ENCODE results near the gene UFD1.

UFD1 gene

DNA sequence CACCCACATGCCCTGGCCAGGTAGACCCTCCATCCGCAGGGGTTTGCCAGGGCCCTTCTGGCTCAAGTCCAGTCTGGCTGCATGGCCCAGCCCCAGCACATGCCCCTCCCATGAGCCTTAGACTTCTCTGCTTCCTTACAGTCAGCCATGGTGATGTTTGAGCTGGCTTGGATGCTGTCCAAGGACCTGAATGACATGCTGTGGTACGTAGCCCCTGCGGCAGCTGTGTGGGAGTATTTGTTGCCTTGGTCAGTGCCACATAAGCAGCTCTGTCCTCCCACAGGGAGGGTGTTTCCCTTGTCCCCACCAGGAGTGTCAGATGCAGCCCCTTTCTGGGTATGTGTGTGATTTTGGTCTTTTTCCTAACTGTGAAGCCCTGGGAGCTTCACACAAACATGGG is 18.3 kb upstream of the UFD1 start:
- in situ Hi-C loops (cut with HindIII; ENCODE audit: low sequenced_read_pairs), result no loop called here

DNA sequence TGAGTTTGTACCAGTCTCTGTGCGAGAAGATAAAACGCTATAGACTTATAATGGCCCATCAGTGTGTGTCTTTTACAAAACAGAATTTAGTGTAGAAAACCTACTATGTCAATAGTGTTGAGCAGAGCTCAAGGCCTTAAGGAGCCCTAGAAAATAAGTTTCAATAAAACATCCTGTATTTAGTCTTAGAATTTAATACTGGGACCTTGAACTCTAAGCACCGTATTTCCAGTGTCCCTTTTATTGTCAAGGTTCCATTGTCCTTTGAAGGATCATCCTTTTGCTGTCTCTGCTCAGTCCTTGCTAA is 17.3 kb upstream of the UFD1 start:
- in situ Hi-C loops (cut with HindIII; ENCODE audit: low sequenced_read_pairs), result no loop called here

DNA sequence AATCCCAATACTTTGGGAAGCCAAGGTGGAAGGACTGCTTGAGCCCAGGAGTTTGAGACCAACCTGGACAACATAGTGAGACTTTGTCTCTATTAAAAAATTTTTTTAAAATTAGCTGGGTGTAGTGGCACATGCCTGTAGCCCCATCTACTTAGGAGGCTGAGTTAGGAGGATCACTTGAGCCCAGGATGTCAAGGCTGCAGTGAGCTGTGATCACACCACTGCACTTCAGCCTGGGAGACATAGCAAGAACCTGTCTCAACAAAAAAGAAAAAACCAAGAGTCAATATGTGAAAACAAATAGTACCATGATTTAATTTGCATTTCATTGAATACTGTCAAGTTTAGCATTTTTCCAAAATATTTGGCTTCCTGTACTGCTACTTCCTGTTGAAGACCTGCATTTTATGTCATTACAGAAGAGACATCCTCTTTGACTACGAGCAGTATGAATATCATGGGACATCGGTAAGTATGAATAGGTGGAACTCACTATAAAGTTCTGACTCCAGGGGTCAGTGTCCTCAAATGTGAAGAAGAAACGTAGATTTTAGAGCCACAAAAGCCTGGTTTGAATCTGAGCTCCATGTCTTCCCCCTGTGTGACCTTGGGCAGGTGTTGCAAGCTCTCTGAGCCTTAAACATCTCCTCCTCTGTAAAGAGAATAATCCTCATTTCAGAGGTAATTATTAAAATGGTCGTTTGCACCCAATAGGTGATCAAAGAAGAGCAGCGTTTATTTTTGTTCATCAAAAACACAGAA is 16.8 kb upstream of the UFD1 start:
- in situ Hi-C loops (cut with HindIII; ENCODE audit: low sequenced_read_pairs), result no loop called here

DNA sequence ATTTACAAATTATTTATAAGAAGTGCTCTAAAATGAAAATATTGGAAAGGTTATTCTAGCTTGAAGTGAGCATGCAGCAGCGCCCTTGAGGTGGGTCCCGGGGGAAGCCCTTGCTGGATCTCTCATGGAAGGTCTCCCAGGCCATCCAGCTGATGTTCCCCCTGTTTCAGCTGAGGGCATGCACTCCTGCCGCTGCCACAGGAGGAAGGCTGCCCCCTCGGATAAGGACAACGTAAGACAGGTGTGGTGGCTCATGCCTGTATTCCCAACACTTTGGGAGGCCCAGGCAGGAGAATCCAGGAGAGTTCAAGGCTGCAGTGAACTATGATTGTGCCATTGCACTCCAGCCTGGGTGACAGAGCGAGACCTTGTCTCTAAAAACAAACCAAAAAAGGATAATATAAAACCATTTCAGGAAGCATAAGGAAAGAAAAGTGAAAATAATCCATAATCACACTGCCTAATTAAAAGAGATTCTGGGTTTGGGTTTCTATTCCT is 15.7 kb upstream of the UFD1 start:
- in situ Hi-C loops (cut with HindIII; ENCODE audit: low sequenced_read_pairs), result no loop called here

DNA sequence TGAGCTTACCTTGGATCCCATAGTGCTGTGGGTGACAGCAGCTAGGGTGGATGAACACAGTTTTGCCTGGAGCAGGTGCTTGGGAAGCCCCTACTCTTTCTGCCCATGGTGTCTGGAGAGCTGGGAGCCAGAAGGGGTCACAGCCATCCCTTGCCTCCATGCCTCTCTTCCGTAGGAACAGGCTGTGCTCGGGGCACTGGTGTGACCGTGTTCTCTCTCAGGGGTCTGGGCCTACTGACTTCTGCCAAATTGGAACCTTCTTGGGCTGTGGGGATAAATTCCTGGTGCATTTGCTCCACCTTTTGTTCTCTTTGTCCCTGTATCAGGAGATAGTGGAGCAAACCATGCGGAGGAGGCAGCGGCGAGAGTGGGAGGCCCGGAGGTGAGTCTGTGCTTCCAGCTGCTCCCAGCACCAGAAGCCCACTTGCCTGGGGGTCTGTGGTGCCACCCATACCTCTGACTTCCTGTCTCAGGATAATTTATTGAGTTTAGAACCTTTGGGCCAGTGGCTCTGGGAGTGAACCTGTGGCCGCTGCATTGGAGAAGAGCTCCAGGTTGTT is 15.1 kb upstream of the UFD1 start:
- in situ Hi-C loops (cut with HindIII; ENCODE audit: low sequenced_read_pairs), result no loop called here

DNA sequence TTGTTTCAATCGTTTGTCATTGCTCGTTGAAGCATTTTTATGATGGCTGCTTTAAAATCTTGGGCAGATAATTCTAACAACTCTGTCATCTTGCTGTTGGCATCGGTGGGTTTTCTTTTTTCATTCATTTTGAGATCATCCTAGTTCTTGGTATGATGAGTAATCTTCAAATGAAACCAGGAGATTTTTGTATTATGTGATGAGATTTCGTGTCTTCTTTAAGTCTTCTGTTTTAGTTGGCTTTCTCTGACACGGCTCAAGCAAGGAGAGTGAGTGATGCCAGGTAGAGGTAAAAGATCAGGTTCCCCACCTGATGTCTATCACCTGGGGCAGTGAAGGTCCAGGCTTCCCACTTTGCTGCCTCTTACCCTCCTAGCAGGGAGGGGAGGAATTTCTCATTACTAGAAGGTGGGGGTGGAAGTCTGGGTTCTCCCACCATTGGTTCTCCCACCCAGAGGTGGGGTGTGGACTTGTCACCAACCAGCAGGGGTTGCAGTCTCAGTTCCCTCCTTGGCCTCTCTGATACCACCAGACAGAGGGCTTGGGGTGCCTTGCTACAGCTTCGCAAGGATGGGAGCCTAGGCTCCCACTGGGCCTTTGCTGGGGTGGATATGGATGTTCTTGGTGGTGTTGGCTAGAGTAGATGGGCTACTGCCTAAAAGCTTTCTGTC is 13.6 kb upstream of the UFD1 start:
- in situ Hi-C loops (cut with HindIII; ENCODE audit: low sequenced_read_pairs), result no loop called here

DNA sequence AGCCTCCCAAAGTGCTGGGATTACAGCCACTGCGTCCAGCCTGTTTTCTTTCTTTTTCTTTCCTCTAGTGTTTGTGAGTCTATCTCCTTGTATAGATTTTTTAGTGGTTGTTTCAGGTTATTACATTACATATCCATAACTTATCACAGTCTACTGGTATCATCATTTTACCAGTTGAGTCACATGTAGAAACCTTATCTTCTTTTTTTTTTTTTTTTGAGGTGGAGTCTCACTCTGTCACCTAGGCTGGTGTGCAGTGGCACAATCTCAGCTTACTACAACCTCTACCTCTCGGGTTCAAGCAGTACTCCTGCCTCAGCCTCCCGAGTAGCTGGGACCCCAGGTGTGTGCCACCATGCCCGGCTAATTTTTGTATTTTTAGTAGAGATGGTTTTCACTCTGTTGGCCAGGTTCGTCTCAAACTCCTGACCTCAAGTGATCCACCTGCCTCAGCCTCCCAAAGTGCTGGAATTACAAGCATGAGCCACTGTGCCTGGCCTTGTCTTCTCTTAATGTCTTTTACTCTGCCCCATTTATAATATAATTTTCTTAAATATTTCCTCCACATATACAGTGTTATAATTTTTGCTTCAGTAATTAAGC is 11.7 kb upstream of the UFD1 start:
- in situ Hi-C loops (cut with HindIII; ENCODE audit: low sequenced_read_pairs), result no loop called here

DNA sequence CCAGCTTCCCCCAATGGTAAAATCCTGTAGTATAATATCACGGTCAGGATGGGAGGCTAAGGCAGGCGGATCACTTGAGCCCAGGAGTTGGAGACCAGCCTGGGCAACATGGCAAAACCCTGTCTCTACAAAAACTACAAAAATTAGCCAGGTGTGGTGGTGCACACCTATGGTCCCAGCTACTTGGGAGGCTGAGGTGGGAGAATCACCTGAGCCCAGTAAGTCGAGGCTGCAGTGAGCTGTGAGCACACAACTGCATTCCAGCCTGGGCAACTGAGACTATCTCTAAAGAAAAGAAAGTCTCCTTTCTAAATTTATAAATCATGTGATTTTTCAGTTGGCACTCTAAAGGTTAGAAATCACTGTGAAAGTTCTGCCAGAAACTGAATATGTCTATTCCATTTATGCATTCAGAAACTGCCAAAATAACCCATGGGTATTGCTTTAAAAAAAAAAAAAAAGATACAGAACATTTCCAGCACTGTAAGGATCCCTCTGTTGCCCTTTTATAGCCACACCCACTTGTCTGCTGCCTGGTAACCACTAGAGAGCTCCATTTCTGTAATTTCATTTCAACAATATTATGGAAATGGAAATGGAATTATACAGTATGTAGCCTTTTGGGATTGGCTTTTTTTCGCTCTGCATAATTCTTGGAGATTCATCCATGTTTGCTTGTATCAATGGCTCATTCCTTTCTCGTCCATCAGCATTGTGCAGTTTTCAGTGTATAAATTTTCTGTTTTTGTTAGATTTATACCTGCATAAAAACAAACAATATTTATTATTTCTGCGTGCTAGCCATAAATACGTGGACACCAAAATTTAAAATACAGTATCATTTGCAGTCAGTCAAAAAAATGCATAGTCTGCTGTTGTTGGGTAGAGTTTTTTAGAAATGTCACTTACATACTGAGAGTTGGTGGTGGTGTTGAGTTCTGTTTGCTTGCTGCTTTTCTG is 10.2 kb upstream of the UFD1 start:
- in situ Hi-C loops (cut with HindIII; ENCODE audit: low sequenced_read_pairs), result no loop called here

DNA sequence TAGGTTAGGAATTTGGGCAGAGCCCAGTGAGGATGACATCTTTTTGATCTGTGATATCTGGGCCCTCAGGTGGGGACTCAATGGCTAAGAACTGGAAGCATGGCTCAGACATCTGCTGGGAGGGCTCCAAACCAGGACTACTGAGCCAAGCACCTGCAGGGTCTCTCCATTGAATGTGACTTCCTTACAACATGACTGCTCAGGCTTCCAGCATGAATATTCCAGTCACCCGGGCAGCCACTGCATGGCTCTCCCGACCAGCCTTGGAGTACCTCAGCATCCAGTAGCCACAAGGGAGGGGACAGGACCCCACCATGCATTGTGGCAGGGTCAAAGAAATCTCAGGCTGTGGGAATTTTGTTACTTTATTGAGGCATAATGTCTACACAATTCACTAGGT is 9.3 kb upstream of the UFD1 start:
- in situ Hi-C loops (cut with HindIII; ENCODE audit: low sequenced_read_pairs), result no loop called here

DNA sequence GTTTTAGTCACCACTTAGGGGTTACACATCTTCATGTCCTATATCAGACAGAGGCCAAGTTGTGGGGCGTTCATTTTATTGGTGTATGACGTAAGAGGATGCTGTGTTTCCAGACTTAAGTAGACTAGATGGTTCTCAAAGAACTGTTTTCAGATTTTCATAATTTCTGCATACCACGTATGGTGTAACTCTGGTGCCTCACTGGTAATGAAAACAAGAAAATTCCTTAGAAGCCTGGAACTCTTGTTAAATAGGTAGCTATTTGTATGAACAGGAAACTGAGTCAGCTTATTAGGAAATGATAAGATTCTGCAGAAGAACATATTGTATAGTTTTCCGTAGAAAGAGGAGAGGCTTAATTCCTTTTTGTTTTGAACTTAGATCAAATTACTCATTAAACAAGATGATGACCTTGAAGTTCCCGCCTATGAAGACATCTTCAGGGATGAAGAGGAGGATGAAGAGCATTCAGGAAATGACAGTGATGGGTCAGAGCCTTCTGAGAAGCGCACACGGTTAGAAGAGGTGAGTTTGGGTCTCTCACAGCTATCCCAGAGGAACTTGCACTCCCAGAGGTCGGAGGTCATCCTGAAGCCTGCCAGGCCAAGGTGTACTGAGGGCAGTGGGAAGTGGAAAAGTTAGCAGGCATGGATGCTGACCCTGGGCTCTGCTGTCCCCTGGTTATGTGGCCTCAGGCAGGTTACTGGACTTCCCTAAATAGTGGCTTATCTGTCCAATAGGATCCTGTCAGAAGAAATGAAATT is 4.7 kb upstream of the UFD1 start:
- in situ Hi-C loops (cut with HindIII; ENCODE audit: low sequenced_read_pairs), result no loop called here

DNA sequence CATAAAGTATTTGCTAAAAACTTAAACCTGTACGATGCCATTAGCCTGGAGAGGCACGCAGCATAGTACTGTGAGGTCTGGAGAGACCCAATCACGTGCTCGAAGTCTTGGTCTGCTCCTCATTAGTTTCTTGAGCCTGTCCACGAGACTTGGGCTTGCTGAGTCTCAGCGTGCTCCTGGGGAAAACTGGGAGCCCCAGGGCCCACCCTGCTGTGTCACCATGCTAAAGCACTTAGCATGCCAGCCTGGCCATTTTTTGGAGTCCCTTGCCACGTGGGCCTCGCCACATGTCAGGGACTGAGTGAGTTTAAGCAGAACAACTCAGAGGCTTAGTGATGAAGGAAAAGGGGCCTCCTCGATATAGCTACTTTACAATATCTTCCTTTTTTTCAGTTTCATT is 3.3 kb upstream of the UFD1 start:
- in situ Hi-C loops (cut with HindIII; ENCODE audit: low sequenced_read_pairs), result no loop called here

DNA sequence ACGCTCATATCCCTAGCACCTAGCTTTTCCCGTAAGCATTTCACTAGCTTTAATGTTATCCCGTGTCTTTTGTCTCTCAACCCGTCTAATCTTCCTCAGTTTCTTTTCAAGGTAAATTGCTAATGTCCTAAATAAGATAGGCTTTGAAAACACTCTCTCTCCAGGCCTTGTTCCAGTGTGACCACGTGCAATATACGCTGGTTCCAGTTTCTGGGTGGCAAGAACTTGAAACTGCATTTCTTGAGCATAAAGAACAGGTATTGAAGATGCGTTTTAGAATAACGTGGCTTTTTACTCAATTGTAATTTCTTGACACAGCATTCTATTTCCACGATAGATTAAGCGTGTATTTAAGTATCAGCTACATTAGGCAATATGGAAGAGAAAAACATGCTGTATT is 1.8 kb upstream of the UFD1 start:
- in situ Hi-C loops (cut with HindIII; ENCODE audit: low sequenced_read_pairs), result no loop called here

DNA sequence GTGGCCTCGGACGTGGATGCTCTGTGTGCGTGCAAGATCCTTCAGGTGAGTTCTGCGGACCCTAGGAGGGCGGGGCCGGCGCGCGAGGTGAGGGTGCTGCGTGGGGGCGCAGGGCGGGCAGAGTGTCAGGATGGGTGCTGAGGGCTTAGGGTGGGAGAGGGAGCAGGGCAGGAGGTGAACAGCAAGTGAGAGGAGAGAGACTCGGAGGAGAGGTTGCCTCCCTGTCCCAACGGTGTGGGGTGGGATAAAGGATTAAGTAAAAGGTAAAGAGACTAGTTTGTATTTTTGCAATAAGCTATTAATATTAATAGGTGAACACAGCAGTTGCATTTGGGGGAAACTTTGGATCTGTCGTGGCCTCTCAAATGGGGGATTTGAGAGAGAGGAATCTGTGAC is 1.2 kb upstream of the UFD1 start:
- in situ Hi-C loops (cut with HindIII; ENCODE audit: low sequenced_read_pairs), result no loop called here

DNA sequence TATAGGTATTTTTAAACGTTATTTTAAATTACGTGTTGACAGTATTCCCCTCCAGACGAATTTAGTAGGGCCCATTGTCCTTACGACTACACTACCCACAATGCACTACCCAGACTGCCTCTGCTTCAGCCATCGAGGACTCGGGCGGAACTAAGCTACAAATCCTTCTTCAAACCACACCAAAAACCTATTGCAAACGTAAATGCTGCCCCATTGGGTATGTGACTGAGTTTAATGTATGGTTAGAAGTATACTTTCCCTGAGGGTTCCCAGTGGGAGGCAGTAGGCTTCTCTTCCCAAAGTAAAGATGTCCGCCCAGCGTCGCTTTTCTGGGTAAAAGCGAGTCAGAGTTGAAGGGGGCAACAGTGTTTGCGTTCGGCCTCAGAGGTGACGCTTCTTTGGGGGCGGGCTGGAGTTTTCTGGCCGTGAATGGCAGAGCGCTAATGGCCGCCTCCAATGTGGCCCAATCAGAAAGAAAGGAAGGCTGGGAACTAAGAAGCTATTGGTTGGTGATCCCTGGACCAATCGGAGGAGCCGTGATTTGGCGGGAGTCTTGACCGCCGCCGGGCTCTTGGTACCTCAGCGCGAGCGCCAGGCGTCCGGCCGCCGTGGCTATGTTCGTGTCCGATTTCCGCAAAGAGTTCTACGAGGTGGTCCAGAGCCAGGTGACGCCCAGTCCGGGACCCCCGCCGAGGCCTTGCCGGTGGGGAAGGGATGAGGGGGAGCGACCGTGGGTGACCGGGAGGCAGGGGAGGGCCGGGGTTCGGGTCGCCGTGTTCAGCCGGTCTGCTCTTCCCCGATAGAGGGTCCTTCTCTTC is 571 bp upstream of the UFD1 start, which contains the start of gene CDC45:
Gene CDC45, plus strand, starts transcription at position 566 of the 818 bp plus-strand sequence. Its CDS starts 49 bp downstream, at position 615.
- in situ Hi-C loops (cut with HindIII; ENCODE audit: low sequenced_read_pairs), result no loop called here

DNA sequence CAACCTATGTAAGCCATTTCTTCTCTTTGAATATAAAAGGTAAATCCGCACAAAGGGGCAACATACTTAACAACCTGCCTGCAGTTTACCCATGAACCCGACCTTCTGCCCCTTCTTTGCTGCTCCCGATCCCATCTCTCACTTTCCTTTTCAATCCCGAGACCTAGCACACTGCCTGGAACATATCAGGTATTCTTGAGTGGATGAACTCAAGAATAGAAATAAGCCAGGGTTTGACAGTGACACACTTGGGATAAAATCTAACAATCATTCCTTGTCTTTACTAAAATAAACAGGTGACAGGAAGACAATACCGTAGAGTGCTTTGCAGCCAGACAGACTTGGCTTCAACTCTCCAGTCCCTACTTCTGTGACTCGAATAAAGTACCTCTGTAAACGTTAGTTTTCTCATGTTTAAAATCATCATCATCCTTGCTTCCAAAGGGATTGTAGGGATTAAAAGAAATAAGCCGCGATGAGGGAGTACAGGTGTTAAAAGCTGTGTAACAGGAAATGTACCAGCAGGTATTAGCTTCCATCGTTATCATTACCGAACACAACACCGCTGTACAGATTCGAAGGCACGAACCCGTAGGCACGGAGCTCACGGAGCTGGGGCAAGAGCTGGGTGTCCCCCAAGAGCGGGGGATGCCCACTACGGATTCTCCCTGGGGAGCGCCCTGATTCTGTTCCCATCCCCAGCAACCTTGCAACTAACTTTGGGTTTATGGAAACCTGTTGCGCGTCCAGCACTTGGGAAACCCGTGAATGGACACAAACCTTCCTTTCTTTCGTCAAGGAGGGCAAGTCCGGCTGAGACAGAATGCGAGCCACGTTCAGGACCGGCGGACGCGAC is 720 bp downstream of the UFD1 start:
- in situ Hi-C loops (cut with HindIII; ENCODE audit: low sequenced_read_pairs), result no loop called here

DNA sequence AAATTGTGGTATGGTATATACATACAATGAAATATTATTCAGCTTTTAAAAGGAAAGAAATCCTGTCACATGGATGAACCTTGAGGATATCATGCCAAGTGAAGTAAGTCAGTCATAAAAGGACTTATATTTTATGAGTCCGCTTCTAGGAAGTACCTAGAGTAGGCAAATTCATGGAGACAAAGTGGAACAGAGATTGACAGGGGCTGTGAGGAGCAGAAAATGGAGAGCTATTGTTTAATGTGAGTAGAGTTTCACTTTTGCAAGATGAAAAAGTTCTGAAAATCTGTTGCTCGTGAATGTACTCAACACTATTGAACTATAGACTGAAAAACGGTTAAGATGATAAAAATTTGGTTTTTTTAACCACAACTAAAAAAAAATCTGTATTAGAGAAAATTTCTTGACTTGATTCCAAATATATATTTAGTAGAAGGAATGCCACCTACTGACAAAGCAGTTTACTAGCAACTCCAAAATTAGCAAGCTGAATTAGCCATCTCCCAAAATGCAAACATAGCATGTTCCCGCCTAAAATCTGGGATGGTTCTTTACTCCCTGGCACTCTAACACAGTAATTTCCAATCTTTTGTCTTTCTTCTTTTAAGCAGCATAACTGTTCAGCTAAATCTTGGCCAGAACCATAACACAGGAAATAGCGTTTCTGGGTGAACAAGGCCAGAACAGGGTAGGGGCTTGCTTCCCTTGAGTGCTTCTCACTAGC is 1.5 kb downstream of the UFD1 start:
- in situ Hi-C loops (cut with HindIII; ENCODE audit: low sequenced_read_pairs), result no loop called here

DNA sequence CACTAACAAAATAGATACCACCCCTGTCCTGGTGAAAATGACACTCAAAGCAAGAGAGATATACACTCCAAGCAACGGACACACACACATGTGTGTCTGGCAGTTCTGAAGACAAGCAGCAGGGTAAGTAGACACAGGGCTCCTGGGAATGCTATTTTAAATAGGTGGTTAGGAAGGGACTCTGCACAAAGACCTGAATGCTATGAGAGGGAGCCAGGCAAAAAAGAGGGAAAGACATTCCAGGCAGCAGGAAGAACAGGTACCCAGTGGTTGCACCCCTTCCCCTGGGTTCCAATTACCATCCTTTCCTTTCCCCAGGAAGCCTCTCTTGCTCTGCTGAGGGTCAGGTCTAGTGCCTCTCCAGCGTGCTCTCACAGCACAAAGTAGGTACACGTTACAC is 3.0 kb downstream of the UFD1 start:
- in situ Hi-C loops (cut with HindIII; ENCODE audit: low sequenced_read_pairs), result no loop called here

DNA sequence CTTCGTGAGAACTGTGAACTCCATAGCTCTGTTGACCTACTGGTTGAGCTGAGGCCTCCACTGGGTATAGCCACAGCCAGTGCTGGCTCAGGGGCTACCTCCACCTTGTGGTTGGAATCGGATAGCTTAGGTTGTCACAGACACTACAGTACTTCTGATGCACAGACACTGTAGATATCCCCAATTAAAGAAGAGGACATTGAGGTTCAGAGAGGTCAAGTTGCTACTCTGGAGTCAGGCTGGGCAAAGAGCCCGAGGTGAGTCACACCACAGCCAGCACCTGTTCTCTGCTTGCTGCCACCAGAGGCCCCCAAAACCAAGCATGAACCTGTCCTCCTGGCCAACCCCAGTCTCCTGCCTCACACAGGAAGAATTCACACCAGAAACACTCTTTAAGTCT is 5.4 kb downstream of the UFD1 start:
- in situ Hi-C loops (cut with HindIII; ENCODE audit: low sequenced_read_pairs), result loop anchor here (25.0 kb wide), 1 partner anchor 139 kb away; no protein-coding TSS in a partner anchor
